NCI-H345 treated with DMSO at 0.1 percent for 48 hours (cell line): ENCODE results near the gene DRICH1.
"Not testable (repeated sequence)": the region's sequence is repeated elsewhere in the genome, so short reads cannot be mapped to it uniquely, and the experiment has no call there.

Experiments used
- DNase-seq: peaks from one replicate; lab custom pipeline; 2025; ENCODE audit not compliant: unreplicated experiment; lab: John Stamatoyannopoulos, UW

The DRICH1 gene

DNA sequence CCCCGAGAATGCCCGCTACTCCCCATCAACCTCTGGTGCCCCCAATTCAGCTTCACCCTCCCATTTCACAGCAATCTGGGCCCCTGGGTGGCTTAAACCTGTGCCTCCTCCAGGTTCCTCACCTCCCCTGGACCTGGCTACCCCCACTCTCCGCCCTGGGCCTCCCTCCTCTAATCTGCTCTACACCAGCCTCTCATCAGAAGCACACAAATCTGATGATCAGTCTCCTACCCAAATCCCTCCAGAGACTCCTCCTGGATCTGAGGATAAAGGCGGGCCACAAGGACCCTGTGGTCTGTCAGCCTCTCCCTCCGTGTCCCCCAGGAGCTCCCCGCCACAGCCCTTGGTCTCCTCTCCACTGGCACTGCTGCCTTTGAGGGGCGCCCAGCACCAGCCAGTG, 28.9 kb downstream of the DRICH1 start:
- no peak for DNase-seq

DNA sequence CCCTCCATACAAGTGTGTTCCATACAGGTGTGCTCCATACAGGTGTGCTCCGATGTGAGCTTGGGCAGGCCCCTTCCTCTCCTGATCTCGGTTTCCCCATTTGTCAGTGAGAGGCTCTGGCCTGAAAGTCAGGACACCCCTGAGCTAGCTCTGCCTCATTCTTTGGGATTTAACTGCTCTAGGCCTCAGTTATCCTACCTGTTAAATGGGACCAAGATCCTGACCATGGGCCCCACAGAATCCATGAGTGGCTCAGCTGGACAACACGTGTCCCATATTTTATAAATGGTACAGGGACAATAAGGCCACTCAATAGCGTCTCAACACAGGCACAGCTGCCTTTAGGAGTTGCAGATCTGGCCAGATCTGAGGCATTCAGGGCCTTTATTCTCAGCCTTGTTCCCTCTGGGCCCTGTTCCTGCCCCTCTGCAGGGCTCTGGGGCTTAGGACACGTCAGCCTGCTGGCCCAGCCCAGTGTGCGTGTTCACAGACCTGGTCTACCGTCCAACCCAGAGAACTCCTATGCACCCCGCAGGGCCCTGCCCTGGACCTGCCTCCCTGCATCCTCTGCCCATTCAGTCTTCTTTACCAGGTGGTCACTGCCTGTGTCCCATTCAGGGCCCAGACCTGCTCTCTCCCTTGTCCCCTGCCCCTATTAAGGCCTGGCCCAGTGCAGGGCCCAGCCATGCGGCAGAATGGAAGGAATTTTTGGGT, 33.2 kb downstream of the DRICH1 start:
- no peak for DNase-seq

- DNase-seq = not testable (repeated sequence)
These were observed 34.4 kb downstream of the DRICH1 start for GRCh38 chr22:23597576-23598268.

DNA sequence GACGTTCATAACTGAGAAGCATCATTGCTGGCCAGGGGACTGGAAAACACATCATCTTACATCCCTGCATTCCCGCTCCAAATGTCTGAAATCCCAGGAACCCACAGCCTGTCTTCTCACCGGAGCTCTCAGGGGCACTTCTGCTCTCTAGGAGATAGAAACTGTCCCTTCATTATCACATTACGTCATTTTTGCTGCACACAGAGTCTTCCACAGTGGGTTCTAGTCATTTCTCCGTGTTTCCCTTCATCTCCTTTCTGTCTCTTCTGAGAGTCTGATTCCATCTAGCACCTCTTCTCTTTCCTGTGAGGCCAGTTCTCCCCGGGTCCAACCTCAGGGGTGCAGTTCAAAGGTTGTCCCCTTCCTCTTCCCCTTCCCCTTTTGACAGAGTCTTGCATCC, 36.2 kb downstream of the DRICH1 start:
- DNase-seq = not testable (repeated sequence)

DNA sequence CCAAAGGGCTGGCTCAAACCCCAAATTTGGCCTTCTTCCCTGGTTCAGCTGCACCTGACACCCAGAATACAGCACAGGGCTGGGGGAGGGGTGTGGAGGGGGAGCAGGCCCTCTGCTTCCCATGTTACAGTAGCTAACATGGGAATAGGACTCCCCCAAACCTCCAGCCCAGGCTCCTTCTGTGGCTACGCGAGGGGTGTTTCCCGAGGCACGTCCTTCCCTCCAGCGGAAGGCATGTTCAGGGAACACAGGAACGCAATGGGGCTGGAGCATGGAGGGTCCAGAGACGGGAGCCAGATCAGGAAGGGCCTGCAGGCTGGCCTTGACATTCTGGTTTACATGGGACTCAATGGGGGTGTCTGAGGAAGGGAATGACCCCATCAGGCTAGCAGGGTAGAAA, 40.3 kb downstream of the DRICH1 start:
- no peak for DNase-seq

GRCh38 chr22:23591201-23591791, 40.8 kb downstream of the DRICH1 start:
- DNase-seq = peak; percentile 35

DNA sequence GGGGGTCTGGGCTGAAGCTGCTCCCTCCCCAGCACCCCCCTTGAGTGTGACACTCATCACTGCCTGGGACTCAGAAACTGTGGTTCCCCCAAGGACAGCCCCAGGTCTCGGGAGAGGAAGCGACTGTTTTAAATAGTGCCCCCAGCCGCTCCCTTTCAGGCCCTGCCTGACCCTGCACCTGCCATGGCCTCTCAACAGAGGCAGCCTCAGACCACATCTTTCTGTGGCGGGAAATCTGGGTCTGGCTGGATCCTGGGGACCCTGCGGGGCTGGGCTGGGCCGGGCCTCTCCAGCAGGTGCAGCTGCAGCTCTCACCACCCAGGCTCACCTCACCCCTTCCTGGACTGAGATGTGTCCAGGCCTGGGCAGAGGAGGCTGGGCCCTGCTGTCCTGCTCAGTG, 48.3 kb downstream of the DRICH1 start:
- no peak for DNase-seq

DNA sequence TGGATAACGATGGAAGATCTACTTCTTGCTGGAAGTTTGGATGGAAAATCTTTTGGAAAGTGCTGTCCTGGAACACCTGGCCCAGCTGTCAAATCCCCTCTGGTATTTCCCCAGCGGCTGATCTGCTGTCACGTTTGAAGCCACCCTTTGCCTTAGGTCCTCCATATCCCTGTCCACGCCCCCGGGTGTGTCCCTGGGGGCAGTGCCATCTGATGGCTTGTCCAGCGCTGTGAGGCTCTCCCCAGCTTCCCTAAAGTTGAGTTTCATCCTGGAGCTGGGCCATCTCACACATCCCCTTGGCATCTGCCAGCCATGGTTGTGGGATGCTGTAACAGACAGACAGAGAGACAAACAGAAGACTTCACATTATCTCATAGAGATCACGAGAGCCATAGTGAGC, 49.0 kb downstream of the DRICH1 start:
- no peak for DNase-seq

DNA sequence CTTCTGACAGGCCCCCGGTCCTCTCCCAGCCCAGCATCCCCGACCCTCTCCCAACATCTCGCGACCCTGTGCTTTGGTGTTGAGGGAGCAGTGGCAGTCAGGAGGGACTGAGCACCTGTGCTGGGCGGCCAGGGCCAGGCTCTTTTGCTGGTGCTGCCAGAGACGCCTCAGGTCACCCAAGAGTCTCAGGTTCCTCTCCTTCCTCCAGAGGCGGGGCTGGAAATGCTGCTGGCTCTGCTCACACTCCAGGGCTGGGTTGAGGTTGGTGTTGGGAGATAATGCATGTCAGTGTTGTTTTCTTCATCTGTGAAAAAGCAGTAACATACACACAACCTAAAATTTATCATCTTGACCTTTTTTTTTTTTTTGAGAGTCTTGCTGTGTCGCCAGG, 50.9 kb downstream of the DRICH1 start:
- no peak for DNase-seq

DNA sequence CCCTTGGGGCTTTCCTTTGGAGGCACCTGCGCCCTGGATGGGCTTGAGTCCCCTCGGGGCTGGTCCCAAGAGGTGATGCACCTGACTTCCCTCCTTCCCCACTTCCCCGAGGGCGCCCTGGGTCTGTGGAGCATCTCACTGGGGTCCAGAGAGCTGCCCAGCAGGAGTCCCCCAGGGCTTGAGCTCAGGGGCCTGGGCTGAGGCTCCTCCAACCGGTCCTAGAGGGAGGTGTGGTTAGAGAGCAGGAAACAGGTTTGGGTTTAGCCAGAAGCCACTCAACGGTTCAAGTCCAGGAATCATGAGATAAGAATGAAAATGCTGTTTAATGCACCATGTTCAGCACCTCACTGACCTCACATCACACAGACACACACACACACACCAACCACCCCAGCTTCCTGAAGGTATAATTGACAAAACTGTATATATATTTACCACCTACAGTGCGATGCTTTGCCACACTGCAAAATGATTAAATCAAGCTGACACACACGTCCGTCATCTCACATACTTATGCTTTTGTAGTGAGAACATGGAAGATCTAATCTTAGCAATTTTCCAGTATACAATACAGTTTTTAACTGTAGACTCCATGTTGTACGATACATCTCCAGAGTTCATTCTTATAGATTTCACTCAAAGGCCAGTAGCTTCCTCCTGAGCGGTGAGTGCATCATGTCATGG, 51.4 kb downstream of the DRICH1 start:
- DNase-seq = no peak

DNA sequence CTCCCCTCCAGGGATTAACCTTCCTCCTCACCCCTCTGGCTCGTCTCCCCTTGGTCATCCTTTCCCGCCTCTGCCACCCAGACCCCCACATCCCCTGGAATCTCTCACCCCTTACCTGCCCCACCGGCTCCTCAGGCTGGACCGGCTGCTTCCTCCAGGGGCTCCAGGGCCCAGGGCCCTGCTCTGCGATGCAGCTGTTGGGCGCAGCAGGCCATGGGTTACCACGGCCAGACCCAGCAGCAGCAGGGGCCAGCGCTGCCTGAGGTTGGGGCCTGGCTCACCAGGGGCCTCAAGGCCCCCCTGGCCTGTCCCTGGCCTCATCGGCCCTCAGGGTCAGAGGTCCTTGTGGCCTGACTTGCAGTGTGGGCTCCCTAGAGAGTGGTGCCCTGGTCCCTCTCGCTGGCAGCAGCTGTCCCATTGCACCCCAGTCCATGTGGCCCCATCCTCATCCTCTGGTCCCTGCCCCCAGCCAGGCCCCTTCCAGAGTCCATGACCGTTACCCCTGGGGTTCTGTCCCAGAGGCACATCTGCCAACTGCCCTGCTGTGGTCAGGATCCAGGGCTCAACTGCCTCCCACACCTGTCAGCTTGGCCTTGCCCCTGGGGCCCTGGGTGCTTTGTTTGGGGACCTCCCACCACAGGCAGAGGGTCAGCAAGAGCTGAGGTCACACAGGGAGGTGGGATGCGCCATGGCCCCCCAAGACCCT, 52.1 kb downstream of the DRICH1 start, which contains the start of gene IGLL1:
Gene IGLL1, minus strand, starts transcription at position 421 of the 706 bp plus-strand sequence. Its CDS starts 100 bp downstream, at position 321.
- DNase-seq = no peak

DNA sequence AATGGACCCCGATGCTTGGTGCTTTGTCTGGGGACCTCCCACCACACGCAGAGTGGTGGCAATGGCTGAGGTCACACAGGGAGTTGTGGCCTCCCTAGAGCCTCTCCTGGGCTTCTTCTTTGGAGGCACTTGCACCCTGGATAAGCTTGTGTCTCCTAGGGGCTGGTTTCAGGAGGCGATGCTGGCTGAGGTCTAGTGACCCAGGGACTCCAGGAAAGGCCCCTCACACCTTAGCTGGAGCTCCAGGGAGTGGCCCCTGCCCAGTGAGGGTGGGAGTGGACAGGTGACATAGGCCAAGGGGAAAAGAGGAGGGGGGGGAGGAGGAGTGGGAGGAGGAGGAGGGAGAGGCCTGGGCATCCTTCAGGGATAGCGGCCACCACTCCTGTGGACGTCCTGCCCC, 52.8 kb downstream of the DRICH1 start:
- DNase-seq = no peak

GRCh38 chr22:23578306-23578705, 53.8 kb downstream of the DRICH1 start:
- DNase-seq = no peak

DNA sequence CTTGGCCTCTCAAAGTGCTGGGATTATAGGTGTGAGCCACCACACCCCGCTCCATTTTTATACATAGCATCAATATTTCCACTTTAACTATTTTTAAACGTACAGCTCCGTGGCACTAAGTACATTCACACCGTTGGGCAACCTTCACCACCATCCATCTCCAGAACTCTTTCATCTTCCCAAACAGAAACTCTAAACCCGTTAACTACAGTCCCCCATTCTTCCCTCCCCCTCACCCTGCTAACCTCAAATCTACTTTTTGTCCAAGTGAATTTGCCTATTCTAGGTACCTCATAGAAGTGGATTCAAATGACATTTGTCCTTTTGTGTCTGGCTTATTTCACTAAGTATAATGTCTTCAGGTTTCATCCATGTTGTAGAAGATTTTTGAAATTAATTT, 55.4 kb downstream of the DRICH1 start:
- DNase-seq = no peak

DNA sequence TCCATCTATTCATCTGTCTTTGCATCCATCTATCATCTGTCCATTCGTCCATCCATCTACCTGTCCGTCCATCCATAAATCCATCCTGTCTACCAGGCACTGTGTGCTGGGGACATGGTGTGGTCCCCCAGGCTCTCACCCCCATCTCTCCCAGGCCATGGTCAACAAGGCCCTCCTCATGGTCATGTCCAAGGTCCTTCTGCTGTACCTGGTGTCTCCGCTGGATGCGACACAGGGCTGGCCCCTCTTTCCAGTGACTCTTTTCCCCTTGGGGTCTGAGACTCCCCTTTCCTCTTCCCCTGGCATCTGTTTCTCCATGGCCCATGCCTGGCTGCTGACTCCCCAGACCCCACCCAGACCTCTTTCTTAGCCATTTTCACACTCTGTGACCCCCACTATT, 56.5 kb downstream of the DRICH1 start:
- no peak for DNase-seq

- DNase-seq = no peak
These were observed 57.2 kb downstream of the DRICH1 start for GRCh38 chr22:23574877-23575276.

- DNase-seq = no peak
These were observed 57.7 kb downstream of the DRICH1 start for GRCh38 chr22:23574371-23574811.

GRCh38 chr22:23573701-23574235, 58.4 kb downstream of the DRICH1 start:
- DNase-seq = not testable (repeated sequence)

GRCh38 chr22:23573106-23573505, 59.0 kb downstream of the DRICH1 start:
- DNase-seq = not testable (repeated sequence)

DNA sequence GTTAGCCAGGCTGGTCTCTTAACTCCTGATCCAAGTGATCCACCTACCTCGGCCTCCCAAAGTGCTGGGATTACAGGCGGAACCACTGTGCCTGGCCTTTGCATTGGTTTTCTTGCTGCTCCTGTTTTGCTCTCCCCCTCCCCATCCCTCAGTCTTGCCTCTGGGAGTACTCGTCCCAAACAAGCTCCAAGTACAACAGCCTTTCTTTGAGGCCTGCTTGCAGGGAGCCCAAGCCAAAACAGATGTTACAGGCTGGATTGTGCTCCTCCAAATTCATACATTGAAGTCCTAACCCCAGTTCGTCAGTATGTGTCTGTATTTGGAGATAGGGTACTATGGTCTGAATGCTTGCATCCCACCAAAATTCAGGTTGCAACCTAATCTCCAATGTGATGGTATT, 60.6 kb downstream of the DRICH1 start:
- no peak for DNase-seq

- peak; percentile 8 for DNase-seq
These were observed 61.4 kb downstream of the DRICH1 start for GRCh38 chr22:23570681-23571080.
